PFSK-1 (cell line): ENCODE measurements around the gene EMILIN2.

Experiments
- FOXP2 ChIP-seq: optimal IDR thresholded peaks from 2 replicates; pipeline ENCODE3; 2011; ENCODE audit warnings: borderline replicate concordance, control low read depth, inconsistent platforms; ENCODE audit not compliant: insufficient read depth; ENCODE audit errors: extremely low read length, extremely low read depth
- POLR2AphosphoS5 ChIP-seq: IDR thresholded peaks from 2 replicates; pipeline ENCODE4 v1.6.1; 2012; ENCODE audit warnings: low read depth, mild to moderate bottlenecking, control low read depth, low read length, moderate library complexity
- SIN3A ChIP-seq: IDR thresholded peaks from 2 replicates; pipeline ENCODE4 v1.6.1; 2012; ENCODE audit warnings: mild to moderate bottlenecking, low read length, moderate library complexity, borderline replicate concordance; ENCODE audit not compliant: insufficient read depth
- TAF1 ChIP-seq: IDR thresholded peaks from 2 replicates; pipeline ENCODE4 v1.6.1; 2012; ENCODE audit warnings: low read length, control low read depth, borderline replicate concordance; ENCODE audit not compliant: insufficient read depth
- TF ChIP-seq, protein P1 (sequence below), 2 experiments: IDR thresholded peaks; 2 replicates each; pipeline versions ENCODE4 v1.6.1 to v1.8.0; 2011 to 2012; ENCODE audit warnings: low read depth in 2 of 2, low read length in 2 of 2, control low read depth in 1 of 2, inconsistent platforms in 1 of 2, mild to moderate bottlenecking in 1 of 2, moderate library complexity in 1 of 2; ENCODE audit not compliant: insufficient read depth in 1 of 2

EMILIN2 gene

DNA sequence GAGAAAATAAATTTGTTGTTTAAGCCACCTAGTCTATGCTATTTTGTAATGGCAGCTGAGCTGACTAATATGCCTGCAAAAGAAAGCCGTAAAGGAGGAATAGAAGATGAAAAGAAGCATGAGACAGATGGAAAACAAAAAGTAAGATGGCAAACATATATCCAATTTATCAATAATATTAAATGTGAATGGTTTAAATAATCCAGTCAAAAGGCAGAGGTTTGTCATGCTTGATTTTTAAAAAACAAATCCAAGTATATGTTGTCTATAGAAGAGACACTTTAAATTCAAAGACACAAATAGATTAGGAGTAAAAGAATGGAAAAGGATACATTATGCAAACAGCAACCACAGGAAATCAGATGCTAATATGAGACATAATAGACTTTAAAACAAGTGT is 35.4 kb upstream of the EMILIN2 start:
- TF ChIP-seq TAF1 (no peak), POLR2AphosphoS5 (no peak), SIN3A (no peak), FOXP2 (no peak)
- TF ChIP-seq, protein P1, sequence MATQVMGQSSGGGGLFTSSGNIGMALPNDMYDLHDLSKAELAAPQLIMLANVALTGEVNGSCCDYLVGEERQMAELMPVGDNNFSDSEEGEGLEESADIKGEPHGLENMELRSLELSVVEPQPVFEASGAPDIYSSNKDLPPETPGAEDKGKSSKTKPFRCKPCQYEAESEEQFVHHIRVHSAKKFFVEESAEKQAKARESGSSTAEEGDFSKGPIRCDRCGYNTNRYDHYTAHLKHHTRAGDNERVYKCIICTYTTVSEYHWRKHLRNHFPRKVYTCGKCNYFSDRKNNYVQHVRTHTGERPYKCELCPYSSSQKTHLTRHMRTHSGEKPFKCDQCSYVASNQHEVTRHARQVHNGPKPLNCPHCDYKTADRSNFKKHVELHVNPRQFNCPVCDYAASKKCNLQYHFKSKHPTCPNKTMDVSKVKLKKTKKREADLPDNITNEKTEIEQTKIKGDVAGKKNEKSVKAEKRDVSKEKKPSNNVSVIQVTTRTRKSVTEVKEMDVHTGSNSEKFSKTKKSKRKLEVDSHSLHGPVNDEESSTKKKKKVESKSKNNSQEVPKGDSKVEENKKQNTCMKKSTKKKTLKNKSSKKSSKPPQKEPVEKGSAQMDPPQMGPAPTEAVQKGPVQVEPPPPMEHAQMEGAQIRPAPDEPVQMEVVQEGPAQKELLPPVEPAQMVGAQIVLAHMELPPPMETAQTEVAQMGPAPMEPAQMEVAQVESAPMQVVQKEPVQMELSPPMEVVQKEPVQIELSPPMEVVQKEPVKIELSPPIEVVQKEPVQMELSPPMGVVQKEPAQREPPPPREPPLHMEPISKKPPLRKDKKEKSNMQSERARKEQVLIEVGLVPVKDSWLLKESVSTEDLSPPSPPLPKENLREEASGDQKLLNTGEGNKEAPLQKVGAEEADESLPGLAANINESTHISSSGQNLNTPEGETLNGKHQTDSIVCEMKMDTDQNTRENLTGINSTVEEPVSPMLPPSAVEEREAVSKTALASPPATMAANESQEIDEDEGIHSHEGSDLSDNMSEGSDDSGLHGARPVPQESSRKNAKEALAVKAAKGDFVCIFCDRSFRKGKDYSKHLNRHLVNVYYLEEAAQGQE (IDR thresholded peaks at IDR 0.05; ENCODE audit: insufficient read depth in 1 of 2, low read depth in 2 of 2, low read length in 2 of 2): no peak

DNA sequence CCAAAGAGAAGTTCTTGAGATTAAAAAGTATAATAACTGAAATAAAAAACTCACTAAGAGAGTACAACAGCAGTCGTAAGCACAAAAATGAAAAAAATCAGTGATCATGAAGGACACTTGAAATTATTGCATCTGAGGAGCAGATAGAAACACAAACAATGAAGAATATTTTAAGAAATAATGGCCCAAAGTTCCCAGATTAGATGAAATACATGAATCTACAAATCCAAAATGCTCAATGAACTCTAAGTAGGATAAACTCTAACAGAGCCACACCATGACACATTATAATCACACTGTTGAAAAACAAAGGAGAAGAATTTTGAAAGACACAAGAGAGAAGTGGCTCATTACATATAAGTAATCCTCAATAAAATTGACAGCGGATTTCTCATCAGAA is 31.9 kb upstream of the EMILIN2 start:
- TF ChIP-seq POLR2AphosphoS5 (no peak), SIN3A (no peak), FOXP2 (no peak), TAF1 (no peak)
- TF ChIP-seq, protein P1 (IDR thresholded peaks at IDR 0.05; ENCODE audit: insufficient read depth in 1 of 2, low read depth in 2 of 2, low read length in 2 of 2): no peak

DNA sequence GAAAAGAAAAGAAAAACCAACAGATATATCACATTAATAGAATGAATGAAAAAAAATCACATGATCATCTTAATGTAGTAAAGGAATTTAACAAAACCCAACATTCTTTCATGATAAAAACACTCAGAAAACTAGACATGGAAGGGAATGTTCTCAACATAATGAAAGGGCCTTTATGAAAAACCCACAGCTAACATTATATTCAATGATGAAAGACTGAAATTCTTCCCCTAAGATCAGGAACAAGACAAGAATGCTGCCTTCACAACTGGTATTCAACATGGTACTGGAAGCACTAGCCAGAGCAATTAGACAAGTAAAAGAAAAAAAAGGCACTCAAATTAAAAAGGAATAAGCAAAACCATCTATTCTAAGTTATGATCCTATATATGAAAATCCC is 28.5 kb upstream of the EMILIN2 start:
- TF ChIP-seq SIN3A: no peak
- no peak for TF ChIP-seq POLR2AphosphoS5
- TF ChIP-seq, protein P1 (IDR thresholded peaks at IDR 0.05; ENCODE audit: insufficient read depth in 1 of 2, low read depth in 2 of 2, low read length in 2 of 2): no peak
- TF ChIP-seq TAF1: no peak
- TF ChIP-seq FOXP2: no peak

DNA sequence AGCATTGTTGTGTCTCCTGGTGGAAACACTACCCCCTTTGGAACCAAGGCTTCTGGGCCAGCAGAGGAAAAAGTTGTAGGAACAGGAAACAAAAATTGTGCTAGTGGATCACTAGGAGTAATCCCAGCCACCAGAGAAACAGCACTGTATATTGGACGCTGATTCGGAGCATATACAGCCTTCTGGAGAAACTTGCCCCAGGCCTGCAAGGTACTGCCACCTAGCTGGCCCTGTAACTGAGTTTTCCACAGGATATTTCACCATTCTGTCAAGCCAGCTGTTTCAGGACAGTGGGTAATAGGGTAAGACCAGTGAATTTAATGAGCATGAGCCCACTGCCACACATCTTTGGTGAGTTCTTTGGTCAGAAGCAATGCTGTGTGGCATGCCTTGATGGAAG is 25.1 kb upstream of the EMILIN2 start:
- TF ChIP-seq, protein P1 (IDR thresholded peaks at IDR 0.05; ENCODE audit: insufficient read depth in 1 of 2, low read depth in 2 of 2, low read length in 2 of 2): no peak
- no peak for TF ChIP-seq SIN3A
- no peak for TF ChIP-seq POLR2AphosphoS5
- no peak for TF ChIP-seq FOXP2
- TF ChIP-seq TAF1: no peak

DNA sequence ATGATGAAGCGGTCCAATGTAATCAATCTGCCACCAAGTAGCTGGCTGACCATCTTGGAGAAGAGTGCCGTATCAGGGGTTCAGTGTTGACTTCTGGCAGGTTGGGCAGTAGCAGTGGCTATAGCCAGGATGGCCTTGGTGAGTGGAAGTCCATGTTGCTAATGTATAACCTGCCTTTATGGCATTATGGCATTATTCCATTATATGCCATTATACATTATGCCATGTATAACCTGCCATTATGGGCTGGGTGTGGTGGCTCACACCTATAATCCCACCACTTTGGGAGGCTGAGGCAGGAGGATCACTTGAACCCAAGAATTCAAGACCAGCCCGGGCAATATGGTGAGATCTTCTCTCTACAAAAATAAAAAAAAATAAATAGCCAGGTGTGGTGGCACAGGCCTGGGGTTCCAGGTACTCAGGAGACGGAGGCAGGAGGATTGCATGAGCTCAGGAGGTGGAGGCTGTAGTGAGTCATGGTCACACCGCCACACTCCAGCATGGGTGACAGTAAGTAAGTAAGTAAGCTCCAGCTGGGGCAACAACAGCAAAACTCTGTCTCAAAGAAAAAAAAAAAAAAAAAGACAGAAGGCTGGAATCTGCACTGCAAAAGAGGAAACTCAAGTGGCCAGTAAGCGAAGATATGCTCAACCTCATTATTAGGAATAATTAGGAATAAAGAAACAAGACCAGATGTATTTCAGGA is 24.4 kb upstream of the EMILIN2 start:
- no peak for TF ChIP-seq FOXP2
- TF ChIP-seq, protein P1 (IDR thresholded peaks at IDR 0.05; ENCODE audit: insufficient read depth in 1 of 2, low read depth in 2 of 2, low read length in 2 of 2): no peak
- TF ChIP-seq SIN3A: no peak
- TF ChIP-seq POLR2AphosphoS5: no peak
- no peak for TF ChIP-seq TAF1
